ENCODE measurements around the gene EPHA2. TPM values are rescaled to one million over a fixed set of nuclear protein-coding genes. Genes with fewer than 3 reads are reported as not detected.
A peak's percentile ranks its signal among the peaks of the same experiment; 100 is the strongest.

The EPHA2 gene
- total and polyA plus RNA-seq, 9 donors = 3.3 to 9.8 (median 6.9) TPM

DNA sequence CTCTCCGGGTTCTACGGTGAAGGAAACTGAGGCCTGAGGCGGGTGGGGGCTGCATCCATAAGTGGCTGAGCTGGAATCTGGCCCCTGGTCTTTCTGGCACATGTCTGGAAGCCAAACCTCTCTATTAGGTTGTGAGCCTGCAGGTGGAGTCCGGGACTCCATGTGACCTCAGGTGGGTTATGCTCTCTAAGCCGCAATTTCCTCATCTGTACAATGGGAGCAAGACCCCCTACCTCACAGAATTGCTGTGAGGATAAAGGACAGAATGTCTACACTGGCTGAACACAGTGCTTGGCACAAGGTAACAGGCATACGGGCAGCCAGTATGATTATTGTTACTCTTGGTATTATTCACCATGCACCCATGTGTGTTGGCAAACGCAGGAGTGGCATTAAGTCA, 6.7 kb downstream of the EPHA2 start:
- H3K36me3 ChIP-seq (ENCODE audit: control insufficient read depth, insufficient read depth, low read length) = peaks cover 23% of the 10 kb centered on the region
- peaks cover 81% of the 10 kb centered on the region for H3K4me1 ChIP-seq (ENCODE audit: control insufficient read depth, insufficient read depth, low read length)
- no peak for DNase-seq
- peaks cover 10% of the 10 kb centered on the region for H3K27me3 ChIP-seq (ENCODE audit: control insufficient read depth, insufficient read depth, low read length)
- no peaks in the 10 kb centered on the region for H3K9me3 ChIP-seq (replicated peaks; ENCODE audit: control insufficient read depth, low read depth, low read length)
- no peak overlapping the region for H3K27ac ChIP-seq (ENCODE audit: low read length)
- H3K4me3 ChIP-seq (ENCODE audit: low read length) = no peak overlapping the region
- WGBS (ENCODE audit: insufficient coverage) = 97% methylated on average over 6 of the region's 7 CpGs

DNA sequence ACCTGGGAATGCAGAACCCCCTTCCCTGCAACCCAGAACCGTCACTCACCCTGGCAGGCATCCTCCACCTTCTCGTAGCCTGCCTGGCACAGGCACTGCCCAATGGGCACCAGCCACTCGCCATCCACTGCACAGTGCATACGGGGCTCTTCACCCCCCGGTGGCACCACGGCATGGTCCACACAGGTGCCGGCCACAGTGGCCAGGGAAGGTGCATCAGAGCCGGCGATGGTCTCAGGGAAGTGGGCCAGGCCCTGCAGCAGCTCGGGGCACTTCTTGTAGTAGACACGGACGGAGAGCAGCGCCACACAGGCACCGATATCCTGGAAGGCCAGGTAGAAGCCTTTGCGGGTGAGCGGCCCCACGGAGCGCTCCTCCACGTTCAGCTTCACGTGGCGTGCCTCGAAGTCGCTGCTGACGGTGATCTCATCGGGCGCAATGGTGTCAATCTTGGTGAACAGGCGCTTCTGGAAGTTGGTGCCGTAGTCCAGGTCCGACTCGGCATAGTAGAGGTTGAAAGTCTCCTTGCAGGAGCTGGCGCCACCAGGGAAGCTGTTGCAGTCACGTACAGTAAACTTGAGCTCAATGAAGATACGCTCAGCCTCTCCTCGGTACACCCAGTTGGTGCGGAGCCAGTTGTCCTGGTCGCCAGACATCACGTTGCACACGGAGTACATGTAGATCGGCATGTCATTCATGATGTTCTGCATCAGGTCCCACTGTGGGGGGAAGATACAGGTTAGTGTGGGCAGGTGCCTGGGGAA, 7.4 kb downstream of the EPHA2 start:
- H3K4me1 ChIP-seq (ENCODE audit: control insufficient read depth, insufficient read depth, low read length) = peaks cover 74% of the 10 kb centered on the region
- H3K9me3 ChIP-seq (replicated peaks; ENCODE audit: control insufficient read depth, low read depth, low read length) = no peaks in the 10 kb centered on the region
- H3K27me3 ChIP-seq (ENCODE audit: control insufficient read depth, insufficient read depth, low read length) = peaks cover 5% of the 10 kb centered on the region
- 85% methylated on average over 37 of the region's 39 CpGs for WGBS (ENCODE audit: insufficient coverage)
- no peak overlapping the region for H3K4me3 ChIP-seq (ENCODE audit: low read length)
- DNase-seq = no peak
- no peak overlapping the region for H3K27ac ChIP-seq (ENCODE audit: low read length)
- H3K36me3 ChIP-seq (ENCODE audit: control insufficient read depth, insufficient read depth, low read length) = peaks cover 24% of the 10 kb centered on the region

DNA sequence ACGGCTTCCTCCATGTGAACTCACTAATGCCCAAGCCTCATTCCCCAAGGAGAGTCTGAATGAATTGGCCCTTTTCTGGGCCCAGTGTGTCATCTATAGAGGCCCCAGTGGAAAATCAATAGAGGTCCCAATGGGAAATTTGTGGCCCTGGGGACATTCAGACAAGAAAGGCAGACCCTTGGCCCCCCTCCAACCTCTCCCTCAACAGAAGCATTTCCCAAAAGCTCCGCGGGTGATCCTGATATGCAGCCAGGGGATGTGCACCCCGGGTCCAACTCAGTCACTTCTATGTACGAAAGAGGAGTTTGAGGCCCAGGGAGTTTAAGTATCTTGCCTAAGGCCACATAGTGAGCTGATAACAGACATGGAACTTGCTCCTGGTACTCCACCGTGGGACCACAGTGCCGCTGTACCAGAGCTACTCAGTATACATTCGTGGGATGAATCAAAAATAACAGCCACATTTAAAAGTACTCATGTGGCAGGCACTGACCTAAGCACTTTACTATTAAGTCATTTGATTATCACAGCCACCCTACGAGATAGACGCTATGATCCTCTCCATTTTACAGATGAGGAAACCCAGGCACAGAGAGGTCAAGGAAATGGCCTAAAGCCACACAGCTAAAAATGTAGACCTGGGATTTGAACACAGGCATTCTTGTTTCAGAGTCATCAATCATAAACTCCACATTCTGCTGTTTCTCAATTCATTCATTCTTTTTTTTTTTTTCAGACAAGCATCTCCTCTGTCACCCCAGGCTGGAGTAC, 8.5 kb downstream of the EPHA2 start:
- WGBS (ENCODE audit: insufficient coverage) = 72% methylated on average over 6 of the region's 10 CpGs
- Histone ChIP-seq H3K27me3 (ENCODE audit: control insufficient read depth, insufficient read depth, low read length) (peaks cover 3% of the 10 kb centered on the region), H3K4me3 (ENCODE audit: low read length) (no peak overlapping the region)

DNA sequence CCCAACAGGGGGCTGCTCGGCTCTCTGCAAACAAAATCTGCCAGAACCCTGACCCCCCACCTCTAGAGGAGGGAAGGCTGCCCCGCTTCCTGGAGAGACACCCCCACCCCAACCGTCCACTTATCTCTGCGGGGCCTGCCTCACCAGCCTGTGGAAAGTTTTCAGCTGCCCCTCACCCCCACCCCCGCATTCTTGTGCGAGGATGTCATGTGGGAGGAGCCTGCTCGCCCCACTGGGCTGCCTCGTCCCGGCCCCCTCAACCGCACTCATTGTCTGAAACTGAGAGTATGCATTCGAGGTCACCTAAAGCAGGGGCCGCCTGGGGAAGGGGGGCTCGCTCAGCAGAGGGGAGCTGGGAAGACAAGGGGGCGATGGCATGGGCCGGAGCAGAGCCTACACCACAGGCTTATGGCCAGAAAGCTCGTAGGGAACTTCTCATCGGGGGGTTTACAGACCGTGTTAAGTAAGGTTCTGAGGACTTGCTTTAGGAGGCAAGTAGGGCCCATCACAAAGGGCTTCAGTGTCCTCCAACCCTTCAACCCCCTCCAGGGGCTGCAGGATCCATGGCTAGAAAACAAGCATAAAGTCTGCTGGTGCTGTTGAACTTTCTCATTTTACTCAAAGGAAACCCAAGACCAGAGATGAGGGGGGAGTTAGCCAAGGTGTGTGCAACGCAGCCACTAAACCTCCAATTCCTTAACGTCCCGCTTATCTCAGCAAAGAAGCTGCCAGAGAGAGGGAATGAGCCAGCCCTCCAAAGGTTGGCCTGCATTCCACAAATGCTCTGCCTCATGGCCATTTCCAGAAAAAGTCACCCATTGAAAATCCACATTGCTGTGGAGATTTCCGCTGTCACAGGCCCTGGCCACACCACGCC, 9.4 kb downstream of the EPHA2 start:
- H3K36me3 ChIP-seq (ENCODE audit: control insufficient read depth, insufficient read depth, low read length) = peaks cover 27% of the 10 kb centered on the region
- H3K9me3 ChIP-seq (replicated peaks; ENCODE audit: control insufficient read depth, low read depth, low read length) = no peaks in the 10 kb centered on the region
- H3K27ac ChIP-seq (ENCODE audit: low read length) = peak overlapping the region; percentile 96
- H3K4me1 ChIP-seq (ENCODE audit: control insufficient read depth, insufficient read depth, low read length) = peaks cover 63% of the 10 kb centered on the region
- peak overlapping the region; percentile 29 for H3K4me3 ChIP-seq (ENCODE audit: low read length)
- peak; percentile 90 for DNase-seq
- 12% methylated on average over 12 of the region's 23 CpGs for WGBS (ENCODE audit: insufficient coverage)
- peaks cover 3% of the 10 kb centered on the region for H3K27me3 ChIP-seq (ENCODE audit: control insufficient read depth, insufficient read depth, low read length)

More for the DNA sequence above, 8.5 kb downstream of the EPHA2 start:
- H3K4me1 ChIP-seq (ENCODE audit: control insufficient read depth, insufficient read depth, low read length) = peaks cover 63% of the 10 kb centered on the region
- peak overlapping the region; percentile 96 for H3K27ac ChIP-seq (ENCODE audit: low read length)
- peaks cover 27% of the 10 kb centered on the region for H3K36me3 ChIP-seq (ENCODE audit: control insufficient read depth, insufficient read depth, low read length)
- H3K9me3 ChIP-seq (replicated peaks; ENCODE audit: control insufficient read depth, low read depth, low read length) = no peaks in the 10 kb centered on the region
- DNase-seq = no peak

DNA sequence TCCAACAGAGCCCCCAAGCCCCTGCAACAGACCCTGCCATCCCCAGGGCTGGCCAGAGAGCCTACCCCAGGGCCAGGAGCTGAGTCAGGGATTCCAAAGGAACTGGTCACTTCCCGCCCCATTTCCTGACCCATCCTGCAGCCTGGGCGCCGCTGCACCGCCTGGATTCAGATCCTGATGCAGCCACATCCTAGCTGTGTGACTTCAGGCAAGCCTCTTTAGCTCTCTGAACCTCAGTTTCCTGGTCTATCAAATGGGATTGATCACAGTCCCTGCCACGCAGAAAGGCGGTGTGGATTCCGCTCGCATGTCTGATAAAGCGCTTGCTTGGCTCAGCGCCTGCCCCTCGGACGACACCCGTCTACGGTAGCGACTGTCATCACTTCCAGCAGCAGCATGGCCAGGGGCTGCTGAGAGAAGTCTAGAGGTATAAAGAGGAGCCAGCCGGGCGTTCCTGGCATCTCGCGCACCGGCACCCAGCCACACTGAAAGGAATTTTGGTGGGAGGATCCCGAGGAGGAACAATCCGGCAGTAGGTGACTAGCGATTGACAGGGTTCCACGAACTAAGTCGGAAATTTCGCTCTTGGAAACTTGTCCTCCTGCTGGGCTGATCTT, 10.1 kb downstream of the EPHA2 start:
- H3K27ac ChIP-seq (ENCODE audit: low read length) = peak overlapping the region; percentile 96
- peaks cover 3% of the 10 kb centered on the region for H3K27me3 ChIP-seq (ENCODE audit: control insufficient read depth, insufficient read depth, low read length)
- peaks cover 27% of the 10 kb centered on the region for H3K36me3 ChIP-seq (ENCODE audit: control insufficient read depth, insufficient read depth, low read length)
- H3K4me1 ChIP-seq (ENCODE audit: control insufficient read depth, insufficient read depth, low read length) = peaks cover 63% of the 10 kb centered on the region
- 13% methylated on average over 26 of the region's 26 CpGs for WGBS (ENCODE audit: insufficient coverage)
- no peaks in the 10 kb centered on the region for H3K9me3 ChIP-seq (replicated peaks; ENCODE audit: control insufficient read depth, low read depth, low read length)
- H3K4me3 ChIP-seq (ENCODE audit: low read length) = peak overlapping the region; percentile 29
- DNase-seq = peak; percentile 86

DNA sequence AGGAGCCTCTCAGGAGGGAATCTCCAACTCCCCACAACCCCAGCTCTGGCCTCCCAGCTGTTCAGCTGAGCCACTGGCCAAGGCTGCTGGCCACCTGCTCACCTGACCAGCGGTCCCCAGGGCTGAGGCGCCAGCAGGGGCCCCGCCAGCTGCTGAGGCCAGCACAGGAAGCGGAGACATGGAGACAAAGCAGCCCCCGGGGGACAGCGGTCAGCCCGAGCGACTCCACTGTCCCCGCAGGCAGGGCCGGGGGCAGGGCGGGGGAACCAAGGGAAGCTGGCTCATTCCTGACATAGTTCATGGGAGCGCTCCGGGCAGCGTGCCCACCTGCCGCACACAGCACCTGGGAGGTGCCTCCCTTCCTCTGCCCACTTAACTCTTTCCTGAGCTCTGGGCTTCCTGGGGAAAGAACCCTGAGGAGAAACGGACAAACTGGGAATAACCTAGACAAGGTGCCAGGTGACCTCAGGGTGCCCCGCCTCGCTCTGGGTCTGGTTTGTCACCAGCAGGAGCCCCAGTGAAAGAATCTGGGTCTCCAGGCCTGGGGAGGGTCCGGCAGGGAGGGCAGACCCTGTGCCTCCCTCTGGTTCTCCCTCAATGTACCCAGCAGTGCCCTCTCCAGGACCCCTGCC, 10.7 kb downstream of the EPHA2 start:
- Histone ChIP-seq H3K27ac (ENCODE audit: low read length) (peak overlapping the region; percentile 96), H3K27me3 (ENCODE audit: control insufficient read depth, insufficient read depth, low read length) (peaks cover 3% of the 10 kb centered on the region), H3K36me3 (ENCODE audit: control insufficient read depth, insufficient read depth, low read length) (peaks cover 25% of the 10 kb centered on the region), H3K4me1 (ENCODE audit: control insufficient read depth, insufficient read depth, low read length) (peaks cover 61% of the 10 kb centered on the region), H3K4me3 (ENCODE audit: low read length) (no peak overlapping the region), H3K9me3 (replicated peaks; ENCODE audit: control insufficient read depth, low read depth, low read length) (no peaks in the 10 kb centered on the region)
- WGBS (ENCODE audit: insufficient coverage) = 15% methylated on average over 19 of the region's 19 CpGs
- DNase-seq = peak; percentile 72

DNA sequence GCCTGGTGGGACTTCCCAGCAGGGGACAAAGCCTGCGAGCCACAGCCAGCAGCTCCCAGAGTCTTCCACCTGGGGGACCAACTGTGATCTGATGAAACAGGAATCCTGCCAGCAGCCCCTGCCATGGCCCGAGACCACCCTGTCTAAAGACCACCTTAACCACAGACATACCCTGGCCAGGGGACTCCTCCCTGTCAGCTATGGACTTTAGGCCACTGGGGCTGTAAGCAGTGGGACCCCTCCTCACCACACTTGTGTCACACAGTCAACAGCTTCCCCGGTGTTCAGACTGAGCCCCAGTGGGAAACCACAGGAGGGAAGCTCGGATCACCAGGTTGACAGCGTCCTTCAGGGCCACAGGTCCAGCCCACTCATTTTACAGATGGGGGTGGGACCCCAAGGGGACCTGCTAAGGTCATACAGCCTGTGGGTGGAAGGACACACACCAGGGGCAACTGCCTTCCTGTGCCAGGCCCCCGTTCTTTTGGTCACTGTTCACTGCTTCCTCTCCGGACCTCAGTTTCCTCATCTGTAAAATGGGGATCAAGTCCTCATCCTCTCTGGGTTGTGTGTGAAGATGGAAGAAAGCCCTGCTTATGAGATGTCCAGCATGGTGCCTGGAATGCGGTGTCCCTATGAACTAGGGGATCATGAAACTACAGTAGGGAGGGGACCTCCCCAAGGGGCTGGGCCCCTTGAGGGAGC, 11.4 kb downstream of the EPHA2 start:
- Histone ChIP-seq H3K4me1 (ENCODE audit: control insufficient read depth, insufficient read depth, low read length) (peaks cover 60% of the 10 kb centered on the region), H3K27me3 (ENCODE audit: control insufficient read depth, insufficient read depth, low read length) (peaks cover 3% of the 10 kb centered on the region), H3K9me3 (replicated peaks; ENCODE audit: control insufficient read depth, low read depth, low read length) (no peaks in the 10 kb centered on the region), H3K4me3 (ENCODE audit: low read length) (no peak overlapping the region), H3K27ac (ENCODE audit: low read length) (peak overlapping the region; percentile 96), H3K36me3 (ENCODE audit: control insufficient read depth, insufficient read depth, low read length) (peaks cover 19% of the 10 kb centered on the region)
- 65% methylated on average over 3 of the region's 8 CpGs for WGBS (ENCODE audit: insufficient coverage)
- DNase-seq = no peak

DNA sequence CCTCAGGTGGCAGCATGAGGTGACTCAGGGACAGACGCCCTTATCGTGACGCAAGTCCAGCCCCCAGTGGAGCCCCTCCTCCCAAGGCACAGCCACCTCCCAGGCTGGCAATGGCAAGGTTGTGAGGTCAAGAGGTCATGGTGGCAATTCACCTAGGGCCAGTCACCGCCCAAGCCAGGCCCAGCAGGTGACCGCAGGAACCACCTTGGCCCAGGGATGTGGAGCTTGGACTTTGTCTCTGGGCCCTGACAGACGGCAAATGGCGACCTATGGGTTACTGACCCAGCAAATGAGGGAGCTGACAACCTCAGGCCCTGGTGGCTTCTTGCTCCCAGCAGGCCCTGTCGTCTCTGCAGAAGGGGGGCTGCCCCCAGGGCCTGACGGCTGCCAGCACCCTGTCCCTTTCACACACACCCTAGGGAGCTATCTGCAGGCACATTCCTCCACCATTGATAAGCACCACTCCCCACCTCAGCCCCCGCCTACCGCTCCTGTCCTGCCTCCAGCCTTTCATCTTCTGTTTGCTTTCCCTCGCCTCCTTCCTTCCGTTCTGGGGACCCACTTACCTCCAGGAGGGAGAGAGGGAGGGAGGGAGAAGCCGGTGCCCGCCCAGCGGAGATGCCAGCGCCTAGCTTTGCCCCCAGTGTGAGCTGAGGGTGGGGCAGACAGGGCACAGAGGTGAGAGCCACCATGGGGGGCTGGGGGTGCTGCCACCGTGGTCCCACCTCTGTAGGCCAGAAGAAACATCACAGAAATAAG, 12.1 kb downstream of the EPHA2 start:
- Histone ChIP-seq H3K27ac (ENCODE audit: low read length) (no peak overlapping the region), H3K4me3 (ENCODE audit: low read length) (no peak overlapping the region), H3K4me1 (ENCODE audit: control insufficient read depth, insufficient read depth, low read length) (peaks cover 60% of the 10 kb centered on the region), H3K9me3 (replicated peaks; ENCODE audit: control insufficient read depth, low read depth, low read length) (no peaks in the 10 kb centered on the region), H3K27me3 (ENCODE audit: control insufficient read depth, insufficient read depth, low read length) (peaks cover 3% of the 10 kb centered on the region), H3K36me3 (ENCODE audit: control insufficient read depth, insufficient read depth, low read length) (peaks cover 13% of the 10 kb centered on the region)
- no peak for DNase-seq
- WGBS (ENCODE audit: insufficient coverage) = 73% methylated on average over 8 of the region's 18 CpGs
